T-helper 1 cell (primary cell): ENCODE measurements around the gene SOWAHC.
A peak's percentile ranks its signal among the peaks of the same experiment; 100 is the strongest.
"Not testable (repeated sequence)": the region's sequence is repeated elsewhere in the genome, so short reads cannot be mapped to it uniquely, and the experiment has no call there.

Experiments used
- DNase-seq, 5 donors: peaks; one replicate each; pipeline ENCODE4 v3.0.0-alpha.2; 2012 to 2020

Gene SOWAHC

DNA sequence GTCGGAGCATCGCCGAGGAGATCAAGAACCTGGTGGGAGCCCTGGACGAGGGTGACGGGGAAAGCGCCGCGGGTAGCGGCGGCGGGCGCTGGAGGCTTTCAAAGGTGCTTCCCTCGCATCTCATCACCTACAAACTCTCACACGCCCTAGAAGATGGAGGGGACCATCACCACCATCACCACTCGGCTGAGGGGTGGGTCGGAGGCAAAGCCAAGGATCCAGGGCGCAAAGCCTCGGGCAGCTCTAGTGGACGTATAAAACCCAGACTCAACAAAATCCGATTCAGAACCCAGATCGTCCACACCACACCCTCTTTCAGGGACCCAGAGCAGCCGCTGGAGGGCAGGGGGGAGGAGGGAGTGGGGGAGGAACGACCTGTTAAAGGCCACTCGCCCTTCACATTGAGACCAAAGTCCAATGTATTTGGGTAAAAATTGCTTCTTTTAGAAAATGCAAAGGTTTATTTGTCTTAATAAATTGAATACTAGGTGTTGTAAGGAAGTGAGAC is 1.5 kb downstream of the SOWAHC start:
- no peak for DNase-seq

- no peak for DNase-seq
These were observed 2.0 kb downstream of the SOWAHC start for GRCh38 chr2:109616184-109616583.

DNA sequence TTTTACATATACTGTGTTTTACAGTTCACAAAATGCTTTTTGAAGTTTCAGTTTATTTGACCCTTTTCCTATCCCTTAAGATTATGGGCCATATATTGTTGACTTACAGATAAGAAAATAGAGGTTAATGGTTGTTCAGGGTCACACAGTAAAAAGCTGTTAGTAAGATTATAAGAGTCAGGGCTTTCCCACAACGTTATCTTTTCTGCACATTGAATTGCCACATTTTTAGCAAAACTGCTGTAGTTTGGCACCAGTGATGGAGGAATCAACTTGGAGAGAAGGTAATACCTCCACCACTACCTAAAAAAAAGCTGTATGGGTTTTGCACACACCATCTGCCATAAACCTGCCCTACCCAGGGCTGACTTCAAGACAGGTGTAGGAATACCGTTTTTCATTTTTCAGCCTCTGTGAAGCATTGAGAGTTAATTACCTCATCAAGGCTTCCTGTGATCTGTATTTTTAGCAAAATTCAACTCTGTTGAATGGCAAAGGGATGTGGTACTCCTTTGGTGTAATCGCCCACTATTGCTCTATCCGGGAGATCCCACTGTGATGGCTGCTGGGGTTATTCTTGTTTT is 5.0 kb downstream of the SOWAHC start:
- DNase-seq = no peak

GRCh38 chr2:109623297-109623696 is 9.1 kb downstream of the SOWAHC start:
- DNase-seq = no peak

DNA sequence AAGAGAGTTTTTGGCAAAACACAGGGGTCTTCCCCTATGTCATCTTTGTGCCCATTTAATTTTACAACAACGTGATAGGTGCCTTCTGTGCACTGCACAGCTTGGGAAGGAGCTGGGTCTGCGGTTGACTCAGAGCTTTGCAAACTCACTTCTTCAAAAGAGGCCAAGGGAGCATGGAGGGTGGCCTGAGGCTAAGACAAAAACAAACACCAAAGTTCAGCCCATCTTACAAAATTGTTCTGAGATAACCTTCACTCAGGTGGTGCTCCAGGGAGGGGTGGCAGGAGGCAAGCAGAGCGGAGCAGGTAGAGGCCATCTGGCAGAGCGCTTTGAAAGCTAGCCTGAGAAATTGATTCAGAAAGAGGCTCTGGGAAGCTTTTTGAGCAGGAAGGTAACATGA is 9.8 kb downstream of the SOWAHC start:
- no peak for DNase-seq

- no peak for DNase-seq
These were observed 10.2 kb downstream of the SOWAHC start for GRCh38 chr2:109624339-109624738.

- not testable (repeated sequence) for DNase-seq
These were observed 14.2 kb downstream of the SOWAHC start for GRCh38 chr2:109628321-109628720.

DNA sequence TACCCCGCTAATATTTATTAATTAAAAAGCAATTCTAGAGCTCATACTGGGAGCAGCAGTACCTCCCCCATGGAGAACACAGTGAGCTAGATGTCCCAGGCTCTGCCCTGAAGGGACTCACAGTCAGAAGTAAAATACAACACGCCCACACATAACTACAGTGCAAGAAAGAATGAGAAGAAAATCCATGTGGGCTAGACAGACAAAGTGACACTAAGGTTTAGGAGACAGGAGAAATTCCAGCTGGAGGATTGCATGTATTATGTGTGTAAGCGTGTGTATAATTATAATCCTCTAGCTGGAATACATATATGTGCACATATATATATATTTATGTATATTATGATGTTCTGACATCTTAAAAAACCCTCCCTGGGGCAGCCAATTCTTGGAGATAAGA is 15.7 kb downstream of the SOWAHC start:
- no peak for DNase-seq

GRCh38 chr2:109630441-109631430 is 16.6 kb downstream of the SOWAHC start:
- no peak for DNase-seq

GRCh38 chr2:109631741-109632140 is 17.6 kb downstream of the SOWAHC start:
- DNase-seq = no peak

DNA sequence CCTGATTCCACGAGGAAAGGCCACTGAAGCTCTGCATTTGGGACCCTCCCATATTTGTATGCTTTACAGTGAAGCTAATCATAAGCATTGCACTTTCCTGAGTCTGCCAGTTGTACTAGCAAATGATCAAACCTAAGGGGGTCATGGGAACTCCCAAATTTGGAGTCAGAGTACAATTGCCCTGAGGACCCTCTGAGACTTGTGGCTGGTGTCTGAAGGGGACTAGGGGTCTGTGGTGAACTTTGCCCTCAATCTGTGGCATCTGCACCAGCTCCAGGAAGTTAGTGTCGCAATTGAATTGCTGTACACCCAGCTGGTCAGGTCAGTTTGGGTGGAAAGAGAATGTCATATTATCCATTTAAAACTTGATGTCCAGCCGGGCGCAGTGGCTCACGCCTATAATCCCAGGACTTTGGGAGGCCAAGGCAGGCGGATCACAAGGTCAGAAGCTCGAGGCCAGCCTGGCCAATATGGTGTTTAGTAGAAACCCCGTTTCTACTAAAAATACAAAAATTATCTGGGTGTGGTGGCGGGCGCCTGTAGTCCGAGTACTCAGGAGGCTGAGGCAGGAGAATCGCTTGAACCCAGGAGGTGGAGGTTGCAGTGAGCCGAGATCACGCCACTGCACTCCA is 18.1 kb downstream of the SOWAHC start:
- DNase-seq = no peak

DNA sequence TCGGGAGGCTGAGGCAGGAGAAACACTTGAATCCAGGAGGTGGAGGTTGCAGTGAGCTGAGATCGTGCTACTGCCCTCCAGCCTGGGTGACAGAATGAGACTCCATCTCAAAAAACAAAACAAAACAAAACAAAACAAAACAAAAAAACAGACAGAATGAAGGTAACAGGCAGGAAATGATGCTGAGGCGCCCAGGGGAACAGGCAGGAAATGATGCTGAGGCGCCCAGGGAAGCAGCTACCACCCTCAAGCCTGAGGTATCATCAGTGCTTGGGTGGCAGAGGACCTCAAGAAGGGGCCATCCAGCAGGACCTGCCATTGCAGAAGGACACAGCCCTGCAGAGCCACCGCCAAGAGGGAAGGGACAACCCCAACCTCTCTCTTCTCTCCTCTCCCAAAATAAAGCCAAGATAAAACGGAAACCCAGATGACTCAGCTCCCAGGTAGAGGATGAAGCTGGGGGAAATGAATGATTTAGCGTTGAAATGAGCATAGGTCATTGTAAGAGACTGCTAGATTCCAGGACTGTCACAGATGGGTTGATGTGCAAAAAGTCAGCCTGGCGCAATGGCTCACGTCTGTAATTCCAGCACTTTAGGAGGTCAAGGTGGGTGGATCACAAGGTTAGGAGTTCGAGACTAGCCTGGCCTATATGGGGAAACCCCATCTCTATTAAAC is 19.3 kb downstream of the SOWAHC start:
- DNase-seq = peak in 1 of 5 donors; percentile 64

- DNase-seq = no peak
These were observed 21.5 kb downstream of the SOWAHC start for GRCh38 chr2:109635426-109636304.

DNA sequence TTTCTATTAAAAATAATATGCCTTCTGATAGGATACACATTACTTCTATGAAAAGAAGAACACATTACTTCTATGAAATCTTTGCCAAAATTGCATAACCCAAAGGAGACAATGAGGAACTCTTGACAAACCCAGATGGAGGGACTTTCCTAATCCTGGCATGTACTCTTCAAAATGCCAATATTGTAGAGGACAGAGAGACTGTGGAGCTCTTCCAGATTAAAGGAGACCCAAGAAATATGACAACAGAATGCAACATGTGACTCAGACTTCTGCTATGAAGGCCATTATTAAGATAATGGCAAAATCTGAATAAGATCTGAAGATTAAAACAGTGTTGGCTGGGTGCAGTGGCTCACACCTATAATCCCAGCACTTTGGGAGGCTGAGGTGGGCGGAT is 22.2 kb downstream of the SOWAHC start:
- no peak for DNase-seq

GRCh38 chr2:109637749-109638570 is 23.8 kb downstream of the SOWAHC start:
- DNase-seq = peak in 1 of 5 donors; percentile 81

- DNase-seq = peak in 1 of 5 donors; percentile 17
These were observed 24.6 kb downstream of the SOWAHC start for GRCh38 chr2:109638795-109639194.

DNA sequence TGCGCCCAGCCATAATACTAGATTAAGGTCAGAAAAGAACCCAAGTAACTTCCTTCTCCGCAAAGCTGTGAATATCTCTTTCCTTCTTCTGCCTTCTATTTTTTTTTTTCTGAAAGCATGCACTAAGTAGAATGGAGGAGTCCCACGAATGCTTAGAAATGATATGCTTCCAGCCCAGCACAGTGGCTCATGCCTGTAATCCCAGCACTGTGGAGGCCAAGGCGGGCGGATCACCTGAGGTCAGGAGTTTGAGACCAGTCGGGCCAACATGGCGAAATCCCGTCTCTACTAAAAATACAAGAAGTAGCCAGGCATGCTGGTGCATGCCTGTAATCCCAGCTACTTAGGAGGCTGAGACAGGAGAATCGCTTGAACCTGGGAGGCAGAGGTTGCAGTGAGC is 25.8 kb downstream of the SOWAHC start:
- not testable (repeated sequence) for DNase-seq

DNA sequence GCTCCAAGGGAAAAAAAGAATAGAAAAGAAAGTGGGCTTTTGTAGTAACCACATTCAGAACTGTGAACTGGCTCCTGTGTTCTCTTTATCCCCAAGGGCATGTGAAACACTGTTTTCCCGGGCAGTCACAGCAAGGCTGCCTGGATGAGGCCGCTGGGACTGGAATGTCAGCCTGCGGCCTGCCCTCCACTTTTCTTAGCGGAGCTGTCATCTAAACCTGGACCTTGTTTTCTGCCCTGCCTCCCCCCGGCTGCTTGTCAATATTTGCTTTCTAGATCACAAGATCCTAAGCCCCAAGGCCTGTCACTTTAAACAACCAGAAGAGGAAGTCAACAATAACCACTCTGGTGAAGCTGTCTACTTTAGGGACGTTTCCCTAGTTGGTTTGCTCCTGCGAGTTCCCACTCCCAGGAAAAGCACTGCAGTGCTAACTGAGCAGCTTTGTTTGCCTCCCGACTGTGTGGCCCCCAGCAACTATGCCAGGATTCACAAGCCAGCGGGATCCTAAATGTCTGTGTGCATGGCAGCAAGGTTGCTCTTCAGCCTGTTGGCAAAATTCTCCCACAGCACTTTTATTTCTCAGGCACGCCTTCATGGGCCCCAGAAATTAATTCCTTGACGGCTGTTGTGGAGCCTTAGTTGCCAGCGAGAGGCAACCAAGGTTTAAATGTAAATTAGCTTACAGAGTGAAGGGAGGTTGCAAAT is 30.6 kb downstream of the SOWAHC start:
- no peak for DNase-seq

DNA sequence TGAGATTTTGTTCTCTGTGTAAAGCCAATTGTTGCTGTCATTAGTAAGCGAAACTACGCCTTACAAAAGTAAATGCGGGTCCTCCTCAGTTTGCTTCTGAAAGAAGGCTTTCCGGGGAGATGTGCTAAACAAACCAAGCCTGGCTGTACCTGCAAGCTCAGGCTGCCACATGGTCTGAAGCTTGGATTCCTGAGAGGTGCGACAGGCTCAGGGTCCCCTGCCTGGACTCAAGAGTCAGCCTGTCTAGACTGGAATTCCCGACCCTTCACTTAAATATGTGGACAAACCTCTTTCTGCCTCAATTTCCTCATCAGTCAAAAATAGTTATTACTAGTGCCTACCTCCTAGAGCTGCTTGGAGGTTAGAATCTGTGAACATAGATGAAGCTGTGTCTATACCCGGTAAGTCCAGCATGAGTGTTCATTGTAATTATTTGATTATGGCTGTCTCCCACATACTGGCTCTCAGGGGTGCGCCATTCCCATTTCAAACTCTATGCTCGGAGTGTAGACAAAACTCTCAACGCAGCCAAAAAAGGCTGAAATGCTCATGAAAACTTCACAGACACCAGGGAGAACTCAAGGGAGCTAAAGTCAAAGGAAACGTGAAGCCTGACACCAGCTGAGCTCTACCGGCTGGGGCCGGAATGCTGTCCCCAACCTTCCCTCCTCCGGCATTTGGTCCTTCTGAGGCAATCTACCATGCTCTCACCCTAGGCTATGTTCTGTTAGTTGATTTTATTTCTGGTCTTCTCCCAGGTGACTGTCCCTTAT is 31.4 kb downstream of the SOWAHC start:
- DNase-seq = no peak
